K562 (cell line): ENCODE data around the gene UBAP1L. TPM values are rescaled to one million over a fixed set of nuclear protein-coding genes. Genes with fewer than 3 reads are reported as not detected.

Experiments
- CSDE1 ChIP-seq, 2 experiments: fragments of 450-650 bp; IDR thresholded peaks; 2 replicates each; pipeline ENCODE4 v1.6.1; 2016; ENCODE audit warnings: mild to moderate bottlenecking in 1 of 2
- HDGF ChIP-seq: fragments of 450-650 bp; IDR thresholded peaks from 2 replicates; pipeline ENCODE4 v1.6.1; 2016
- HNRNPK ChIP-seq: fragments of 200-400 bp; formaldehyde crosslinking; IDR thresholded peaks from one replicate; pipeline ENCODE4 v1.6.1; 2018; ENCODE audit warnings: mild to moderate bottlenecking, low read depth, low read length; ENCODE audit not compliant: poor library complexity, severe bottlenecking
- IRF2 ChIP-seq: sonication (generic); formaldehyde crosslinking; IDR thresholded peaks from 2 replicates; pipeline ENCODE4 v1.8.1; 2022; ENCODE audit warnings: mild to moderate bottlenecking, missing genetic modification reagents
- KDM5B ChIP-seq: fragments of 200-600 bp; sonication (generic); IDR thresholded peaks from 2 replicates; pipeline ENCODE4 v1.6.1; 2012; ENCODE audit warnings: low read depth, mild to moderate bottlenecking, moderate library complexity, low read length, control low read depth, inconsistent platforms; ENCODE audit not compliant: insufficient replicate concordance
- L3MBTL2 ChIP-seq: fragments of 450-650 bp; IDR thresholded peaks from 2 replicates; pipeline ENCODE4 v1.6.1; 2016; ENCODE audit warnings: mild to moderate bottlenecking, moderate library complexity
- NFRKB ChIP-seq: fragments of 450-650 bp; IDR thresholded peaks from 2 replicates; pipeline ENCODE4 v1.6.1; 2016; ENCODE audit warnings: low read depth
- NR2C2 ChIP-seq, 2 experiments: fragments of 200-800 bp in 1 of 2; sonication (Bioruptor generic) in 1 of 2; sonication (generic) in 1 of 2; formaldehyde crosslinking in 1 of 2; IDR thresholded peaks; 2 replicates each; pipeline versions ENCODE4 v1.6.1 to v1.8.0; 2016 to 2022; ENCODE audit warnings: mild to moderate bottlenecking in 1 of 2, missing compliant biosample characterization in 1 of 2, missing genetic modification characterization in 1 of 2, missing genetic modification reagents in 1 of 2
- PCBP1 ChIP-seq: fragments of 200-400 bp; formaldehyde crosslinking; IDR thresholded peaks from 2 replicates; pipeline ENCODE4 v1.6.1; 2018; ENCODE audit warnings: mild to moderate bottlenecking, low read depth, low read length; ENCODE audit not compliant: poor library complexity, severe bottlenecking
- PURB ChIP-seq: sonication (generic); formaldehyde crosslinking; IDR thresholded peaks from 2 replicates; pipeline ENCODE4 v1.9.0; 2021; ENCODE audit warnings: low read depth, mild to moderate bottlenecking, missing genetic modification reagents
- SIN3B ChIP-seq: fragments of 450-650 bp; IDR thresholded peaks from 2 replicates; pipeline ENCODE4 v1.6.1; 2017; ENCODE audit warnings: low read depth, mild to moderate bottlenecking, moderate library complexity
- YY1 ChIP-seq, 3 experiments: IDR thresholded peaks; 2 replicates each; pipeline ENCODE4 v1.6.1; 2011; ENCODE audit warnings: low read length in 2 of 3, mild to moderate bottlenecking in 2 of 3, moderate library complexity in 2 of 3, borderline replicate concordance in 1 of 3, control low read depth in 1 of 3, low read depth in 1 of 3; ENCODE audit not compliant: insufficient read depth in 3 of 3, insufficient replicate concordance in 2 of 3, control insufficient read depth in 1 of 3, insufficient read length in 1 of 3; ENCODE audit errors: extremely low read depth in 1 of 3
- ZNF274 ChIP-seq: IDR thresholded peaks from 2 replicates; pipeline ENCODE4 v1.6.1; 2011; ENCODE audit warnings: low read depth, mild to moderate bottlenecking, low read length, moderate library complexity, borderline replicate concordance
- ZNF717 ChIP-seq: fragments of 250-450 bp; sonication (Bioruptor Pico); IDR thresholded peaks from 2 replicates; pipeline ENCODE4 v1.5.0; 2021
- ZNF77 ChIP-seq: fragments of 250-450 bp; sonication (Bioruptor Pico); IDR thresholded peaks from 2 replicates; pipeline ENCODE4 v1.5.0; 2020
- polyA plus RNA-seq, 8 experiments: library from polyadenylated mRNA; depleted of rRNA in 4 of 8; stranded (reverse) in 5 of 8; unstranded in 3 of 8; fragments of >200 nt; fragmentation: Nextera tagmentation in 2 of 8; fragmentation: Illumina TruSeq in 1 of 8; extraction: Ambion mirVana in 2 of 8; extraction: Trizol in 1 of 8; gene quantifications; 2 replicates each; pipeline versions ENCODE4 v1.2.1 to v1.2.3, GENCODE V29; 2011 to 2014; ENCODE audit warnings: inconsistent platforms in 1 of 8, missing spikeins in 1 of 8
- total RNA-seq, 7 experiments: library from RNA; depleted of rRNA in 6 of 7; stranded (reverse); fragments of >200 nt in 6 of 7; fragmentation: Illumina TruSeq in 2 of 7; extraction: Trizol in 2 of 7; gene quantifications; 2 replicates each; pipeline versions ENCODE4 v1.2.1 to v1.2.3, GENCODE V29; 2011 to 2021; ENCODE audit warnings: low replicate concordance in 1 of 7
- TF ChIP-seq, protein P1 (sequence below): fragments of 450-650 bp; IDR thresholded peaks from 2 replicates; pipeline ENCODE4 v1.7.1; 2018; ENCODE audit warnings: mild to moderate bottlenecking, low read depth; ENCODE audit not compliant: partially characterized antibody
- TF ChIP-seq, protein P2 (sequence below), 2 experiments: fragments of 150-350 bp in 1 of 2; IDR thresholded peaks; 2 replicates each; pipeline ENCODE4 v1.6.1; 2012 to 2016; ENCODE audit warnings: low read depth in 2 of 2, low read length in 2 of 2, mild to moderate bottlenecking in 1 of 2, moderate library complexity in 1 of 2
- TF ChIP-seq, protein P3 (sequence below): sonication (generic); formaldehyde crosslinking; IDR thresholded peaks from 2 replicates; pipeline ENCODE4 v1.8.0; 2022; ENCODE audit warnings: missing genetic modification reagents, mild to moderate bottlenecking, moderate library complexity, borderline replicate concordance
- TF ChIP-seq, protein P4 (sequence below): fragments of 450-650 bp; IDR thresholded peaks from 2 replicates; pipeline ENCODE4 v1.6.1; 2016; ENCODE audit warnings: low read depth, mild to moderate bottlenecking, moderate library complexity

UBAP1L gene
- total and polyA plus RNA-seq, 9 of the 15 experiments (the other 6 are each of a cell fraction or from before 2014, with no cell fraction given): 0.16 to 0.71 (median 0.41) TPM; not detected in 2

DNA sequence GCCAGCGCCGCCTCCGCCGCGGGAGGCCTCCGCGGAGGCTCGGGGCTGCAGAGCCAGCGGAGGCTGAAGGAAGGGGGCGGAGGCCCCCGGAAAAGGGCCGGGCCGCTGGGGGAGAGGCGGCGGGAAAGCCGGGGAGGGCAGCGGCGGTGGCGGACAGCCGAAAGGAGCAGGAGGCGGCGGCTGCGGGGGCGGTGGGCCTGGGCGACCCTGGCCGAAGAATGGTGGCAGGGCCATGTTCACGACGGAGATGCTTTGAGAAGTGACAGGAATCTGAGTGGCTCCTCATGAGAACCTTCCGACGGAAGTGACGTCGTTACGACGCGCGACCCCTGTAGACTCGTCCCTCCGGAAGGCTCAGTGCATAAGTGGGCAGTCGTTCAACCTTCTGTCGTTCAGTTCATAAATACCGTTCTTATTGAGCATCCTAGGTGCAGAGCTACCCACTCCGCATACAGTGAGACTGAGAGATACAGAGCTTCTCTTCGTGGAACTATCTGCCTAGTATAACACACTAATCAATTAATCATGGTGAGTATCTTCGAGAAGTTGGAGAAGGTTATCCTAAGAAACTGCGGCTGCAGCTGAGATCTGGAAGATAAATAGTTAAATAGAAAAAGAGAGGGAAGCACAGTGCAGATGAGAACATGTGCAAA, 18.7 kb upstream of the UBAP1L start, which contains the start of gene PDCD7 (continued):
- TF ChIP-seq IRF2 (CRISPR knock-in tag) (no peak), PCBP1 (no peak), CSDE1 (IDR thresholded peaks at IDR 0.05) (0 out of 4 replicates have a peak, but pooled peaks of 1 of the 2 experiments have one; percentile 25), L3MBTL2 (peak; percentile 50), NR2C2 (CRISPR knock-in tag; IDR thresholded peaks at IDR 0.05) (peak; percentile 88), NR2C2 (tag; IDR thresholded peaks at IDR 0.05) (peak; percentile 98), ZNF274 (no peak), SIN3B (peak; percentile 87), YY1 (IDR thresholded peaks at IDR 0.05; ENCODE audit: borderline replicate concordance in 1 of 3, control insufficient read depth in 1 of 3, extremely low read depth in 1 of 3, insufficient read depth in 3 of 3, insufficient read length in 1 of 3, insufficient replicate concordance in 2 of 3, low read depth in 1 of 3, low read length in 2 of 3) (peak in 2 of 3 experiments; percentile 57 to 79), ZNF717 (no peak), KDM5B (peak; percentile 82), NFRKB (0 out of 2 replicates have a peak, but pooled peaks have one; percentile 42), ZNF77 (CRISPR knock-in tag) (no peak), HDGF (no peak), HNRNPK (no peak), PURB (CRISPR knock-in tag) (no peak)
- TF ChIP-seq, protein P1, sequence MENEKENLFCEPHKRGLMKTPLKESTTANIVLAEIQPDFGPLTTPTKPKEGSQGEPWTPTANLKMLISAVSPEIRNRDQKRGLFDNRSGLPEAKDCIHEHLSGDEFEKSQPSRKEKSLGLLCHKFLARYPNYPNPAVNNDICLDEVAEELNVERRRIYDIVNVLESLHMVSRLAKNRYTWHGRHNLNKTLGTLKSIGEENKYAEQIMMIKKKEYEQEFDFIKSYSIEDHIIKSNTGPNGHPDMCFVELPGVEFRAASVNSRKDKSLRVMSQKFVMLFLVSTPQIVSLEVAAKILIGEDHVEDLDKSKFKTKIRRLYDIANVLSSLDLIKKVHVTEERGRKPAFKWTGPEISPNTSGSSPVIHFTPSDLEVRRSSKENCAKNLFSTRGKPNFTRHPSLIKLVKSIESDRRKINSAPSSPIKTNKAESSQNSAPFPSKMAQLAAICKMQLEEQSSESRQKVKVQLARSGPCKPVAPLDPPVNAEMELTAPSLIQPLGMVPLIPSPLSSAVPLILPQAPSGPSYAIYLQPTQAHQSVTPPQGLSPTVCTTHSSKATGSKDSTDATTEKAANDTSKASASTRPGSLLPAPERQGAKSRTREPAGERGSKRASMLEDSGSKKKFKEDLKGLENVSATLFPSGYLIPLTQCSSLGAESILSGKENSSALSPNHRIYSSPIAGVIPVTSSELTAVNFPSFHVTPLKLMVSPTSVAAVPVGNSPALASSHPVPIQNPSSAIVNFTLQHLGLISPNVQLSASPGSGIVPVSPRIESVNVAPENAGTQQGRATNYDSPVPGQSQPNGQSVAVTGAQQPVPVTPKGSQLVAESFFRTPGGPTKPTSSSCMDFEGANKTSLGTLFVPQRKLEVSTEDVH: peak; percentile 87
- TF ChIP-seq, protein P2, sequence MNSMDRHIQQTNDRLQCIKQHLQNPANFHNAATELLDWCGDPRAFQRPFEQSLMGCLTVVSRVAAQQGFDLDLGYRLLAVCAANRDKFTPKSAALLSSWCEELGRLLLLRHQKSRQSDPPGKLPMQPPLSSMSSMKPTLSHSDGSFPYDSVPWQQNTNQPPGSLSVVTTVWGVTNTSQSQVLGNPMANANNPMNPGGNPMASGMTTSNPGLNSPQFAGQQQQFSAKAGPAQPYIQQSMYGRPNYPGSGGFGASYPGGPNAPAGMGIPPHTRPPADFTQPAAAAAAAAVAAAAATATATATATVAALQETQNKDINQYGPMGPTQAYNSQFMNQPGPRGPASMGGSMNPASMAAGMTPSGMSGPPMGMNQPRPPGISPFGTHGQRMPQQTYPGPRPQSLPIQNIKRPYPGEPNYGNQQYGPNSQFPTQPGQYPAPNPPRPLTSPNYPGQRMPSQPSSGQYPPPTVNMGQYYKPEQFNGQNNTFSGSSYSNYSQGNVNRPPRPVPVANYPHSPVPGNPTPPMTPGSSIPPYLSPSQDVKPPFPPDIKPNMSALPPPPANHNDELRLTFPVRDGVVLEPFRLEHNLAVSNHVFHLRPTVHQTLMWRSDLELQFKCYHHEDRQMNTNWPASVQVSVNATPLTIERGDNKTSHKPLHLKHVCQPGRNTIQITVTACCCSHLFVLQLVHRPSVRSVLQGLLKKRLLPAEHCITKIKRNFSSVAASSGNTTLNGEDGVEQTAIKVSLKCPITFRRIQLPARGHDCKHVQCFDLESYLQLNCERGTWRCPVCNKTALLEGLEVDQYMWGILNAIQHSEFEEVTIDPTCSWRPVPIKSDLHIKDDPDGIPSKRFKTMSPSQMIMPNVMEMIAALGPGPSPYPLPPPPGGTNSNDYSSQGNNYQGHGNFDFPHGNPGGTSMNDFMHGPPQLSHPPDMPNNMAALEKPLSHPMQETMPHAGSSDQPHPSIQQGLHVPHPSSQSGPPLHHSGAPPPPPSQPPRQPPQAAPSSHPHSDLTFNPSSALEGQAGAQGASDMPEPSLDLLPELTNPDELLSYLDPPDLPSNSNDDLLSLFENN (IDR thresholded peaks at IDR 0.05; ENCODE audit: low read depth in 2 of 2, low read length in 2 of 2): no peak
- TF ChIP-seq, protein P3, sequence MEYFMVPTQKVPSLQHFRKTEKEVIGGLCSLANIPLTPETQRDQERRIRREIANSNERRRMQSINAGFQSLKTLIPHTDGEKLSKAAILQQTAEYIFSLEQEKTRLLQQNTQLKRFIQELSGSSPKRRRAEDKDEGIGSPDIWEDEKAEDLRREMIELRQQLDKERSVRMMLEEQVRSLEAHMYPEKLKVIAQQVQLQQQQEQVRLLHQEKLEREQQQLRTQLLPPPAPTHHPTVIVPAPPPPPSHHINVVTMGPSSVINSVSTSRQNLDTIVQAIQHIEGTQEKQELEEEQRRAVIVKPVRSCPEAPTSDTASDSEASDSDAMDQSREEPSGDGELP (CRISPR knock-in tag): peak; percentile 44
- TF ChIP-seq, protein P4, sequence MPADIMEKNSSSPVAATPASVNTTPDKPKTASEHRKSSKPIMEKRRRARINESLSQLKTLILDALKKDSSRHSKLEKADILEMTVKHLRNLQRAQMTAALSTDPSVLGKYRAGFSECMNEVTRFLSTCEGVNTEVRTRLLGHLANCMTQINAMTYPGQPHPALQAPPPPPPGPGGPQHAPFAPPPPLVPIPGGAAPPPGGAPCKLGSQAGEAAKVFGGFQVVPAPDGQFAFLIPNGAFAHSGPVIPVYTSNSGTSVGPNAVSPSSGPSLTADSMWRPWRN: no peak
